HG02884 (cell line): Measurements from ENCODE around the gene ACTR3.

Experiments used
- ATAC-seq: cut with Tn5 transposase; IDR thresholded peaks from one replicate; pipeline ENCODE4 v1.9.1; 2021; ENCODE audit warnings: mild to moderate bottlenecking, moderate library complexity; ENCODE audit not compliant: unreplicated experiment

Gene ACTR3

DNA sequence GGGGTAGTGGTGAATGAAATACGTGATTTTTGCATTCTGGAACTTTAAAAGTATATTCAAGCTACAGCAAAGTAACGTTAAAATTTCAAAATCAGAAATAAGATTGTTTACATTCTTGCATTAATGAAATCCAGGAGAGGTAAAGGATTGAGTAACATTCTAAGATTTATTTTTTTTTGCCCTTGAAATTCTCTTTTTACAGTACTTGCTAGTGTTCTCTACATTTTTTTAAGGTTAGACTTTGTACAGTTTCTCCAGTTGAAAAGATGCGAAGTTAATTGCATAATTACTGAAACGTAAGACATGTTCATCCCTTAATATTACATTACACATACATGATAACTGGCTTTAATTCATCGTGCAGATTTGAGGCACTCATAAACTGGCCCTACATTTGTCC lies 74.5 kb downstream of the ACTR3 start:
- no peak for ATAC-seq

DNA sequence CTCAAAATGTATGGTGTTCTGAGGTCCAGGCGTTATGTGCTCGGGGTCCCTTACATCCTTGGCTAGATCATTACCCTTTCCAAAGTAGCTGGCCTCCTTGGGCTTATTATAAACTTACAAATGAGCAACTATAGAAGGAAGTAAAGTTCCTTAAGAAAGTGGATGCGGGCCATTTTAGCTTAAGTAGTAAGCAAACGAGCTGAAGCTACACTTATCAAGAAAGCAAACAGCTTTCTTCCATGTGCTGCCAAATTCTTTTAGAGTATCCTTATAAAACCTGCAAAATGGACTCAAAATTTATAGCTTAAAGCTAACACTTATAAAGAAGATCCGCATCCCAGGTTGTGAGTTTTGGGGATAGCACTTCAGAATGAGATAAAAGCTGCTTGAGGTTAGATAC lies 75.3 kb downstream of the ACTR3 start:
- ATAC-seq = no peak

DNA sequence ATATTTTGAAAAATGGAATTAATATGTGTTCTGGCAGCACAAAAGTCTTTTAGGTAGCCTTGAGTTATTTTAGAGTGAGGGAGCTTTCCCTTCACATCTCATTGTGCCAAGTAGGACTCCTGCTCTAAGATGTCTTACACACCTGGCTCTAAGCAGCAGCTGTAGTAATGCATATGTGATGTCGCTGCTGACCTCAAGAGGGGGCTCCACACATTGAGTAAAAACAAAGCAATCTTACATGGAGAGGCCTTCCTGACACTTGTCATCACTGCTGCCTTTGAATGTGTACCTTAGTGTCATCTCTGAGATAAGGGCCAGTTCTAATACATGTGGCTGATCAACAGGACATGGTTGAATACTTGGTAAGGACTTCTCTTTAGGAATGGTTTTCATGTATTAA lies 75.8 kb downstream of the ACTR3 start:
- peak; percentile 73 for ATAC-seq

DNA sequence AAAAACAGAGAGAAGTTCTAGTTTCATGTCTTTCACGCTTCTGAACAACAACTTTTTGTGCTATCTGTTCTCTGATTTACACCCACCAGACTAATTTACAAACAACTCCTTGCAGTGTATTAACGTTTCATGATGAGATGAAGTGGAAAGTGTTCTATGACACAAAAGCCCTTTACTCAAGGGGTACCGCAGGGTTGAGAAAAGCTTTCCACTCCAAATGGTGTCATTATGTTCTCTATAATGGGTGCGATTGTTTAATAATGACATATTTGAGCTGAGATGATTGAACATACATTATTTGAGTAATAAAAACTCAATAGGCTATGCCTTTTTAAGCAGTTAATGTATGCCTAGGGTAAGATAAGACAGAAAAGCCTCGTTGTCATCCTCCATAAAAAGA lies 76.3 kb downstream of the ACTR3 start:
- no peak for ATAC-seq

DNA sequence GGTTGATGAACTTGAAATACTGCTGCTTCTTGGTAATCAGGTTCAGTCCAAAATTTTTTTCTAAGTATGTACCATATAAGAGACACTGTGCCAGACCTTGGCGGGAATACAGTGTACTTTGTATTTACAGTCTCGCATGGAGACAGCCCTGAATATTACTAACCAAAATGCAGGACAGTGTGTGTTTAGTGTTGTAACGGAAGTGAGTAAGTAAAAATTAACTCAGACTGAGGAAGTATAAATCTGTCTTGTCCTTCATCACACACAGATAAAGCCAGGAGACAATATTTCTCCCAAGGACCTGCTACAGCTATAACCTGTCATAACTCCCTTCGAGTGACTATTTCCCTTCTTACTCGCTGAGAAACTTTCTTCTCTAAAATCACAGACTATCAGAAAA lies 76.9 kb downstream of the ACTR3 start:
- ATAC-seq = no peak

DNA sequence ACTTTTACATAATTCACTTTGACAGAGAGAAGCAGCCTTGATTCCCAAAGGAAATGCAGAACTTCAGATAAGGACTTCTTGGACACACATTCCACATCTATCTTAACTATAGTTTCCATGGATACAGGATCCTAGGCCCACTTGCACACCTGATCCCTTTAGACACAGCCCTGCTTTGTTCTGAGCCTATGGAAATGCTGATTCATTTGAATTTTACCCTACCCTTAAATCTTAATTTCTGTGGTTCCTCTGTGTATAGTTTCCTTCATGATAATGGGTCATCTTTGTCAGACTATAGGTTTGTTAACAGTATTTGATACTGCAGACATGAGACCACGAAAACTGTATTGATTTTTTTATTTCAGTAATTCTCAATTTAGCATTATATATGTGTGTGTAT lies 77.4 kb downstream of the ACTR3 start:
- no peak for ATAC-seq

DNA sequence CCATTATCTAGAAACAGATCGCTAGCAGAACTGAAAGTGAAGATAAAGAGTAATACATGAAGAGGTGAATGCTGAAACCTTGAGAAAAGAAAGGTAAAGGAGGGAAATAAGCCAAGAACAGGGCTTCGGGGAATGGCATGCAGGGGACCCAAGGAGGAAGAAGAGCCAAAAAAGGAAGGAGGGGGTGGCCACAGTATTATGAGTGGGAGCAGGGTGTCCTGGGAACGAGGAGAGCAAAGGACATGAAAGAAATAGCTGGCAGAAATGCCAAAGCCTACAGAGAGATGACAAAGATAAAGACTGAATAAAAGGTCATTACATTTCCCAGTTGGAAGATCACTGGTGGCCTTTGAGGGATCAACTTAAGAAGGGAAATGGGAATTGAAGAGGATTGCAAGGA lies 82.9 kb downstream of the ACTR3 start:
- no peak for ATAC-seq

DNA sequence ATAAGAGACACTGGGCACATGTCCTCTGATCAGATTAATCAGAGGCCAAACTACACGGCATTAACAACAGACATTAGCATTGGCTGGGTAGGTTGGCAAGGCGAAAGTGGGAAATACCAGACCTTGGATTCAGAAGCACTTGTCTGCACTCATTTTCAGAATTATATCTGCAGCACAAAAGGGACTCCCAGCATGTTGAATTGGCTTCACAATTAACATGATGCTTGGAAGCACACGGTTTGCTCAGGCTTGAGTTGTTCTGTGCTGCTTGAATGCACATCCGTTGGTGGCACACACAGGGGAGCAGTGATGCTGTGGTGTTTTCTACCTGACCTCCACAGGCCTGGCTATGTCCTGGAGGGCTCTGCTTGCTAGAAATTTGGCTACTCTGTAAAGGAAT lies 83.9 kb downstream of the ACTR3 start:
- ATAC-seq = no peak

DNA sequence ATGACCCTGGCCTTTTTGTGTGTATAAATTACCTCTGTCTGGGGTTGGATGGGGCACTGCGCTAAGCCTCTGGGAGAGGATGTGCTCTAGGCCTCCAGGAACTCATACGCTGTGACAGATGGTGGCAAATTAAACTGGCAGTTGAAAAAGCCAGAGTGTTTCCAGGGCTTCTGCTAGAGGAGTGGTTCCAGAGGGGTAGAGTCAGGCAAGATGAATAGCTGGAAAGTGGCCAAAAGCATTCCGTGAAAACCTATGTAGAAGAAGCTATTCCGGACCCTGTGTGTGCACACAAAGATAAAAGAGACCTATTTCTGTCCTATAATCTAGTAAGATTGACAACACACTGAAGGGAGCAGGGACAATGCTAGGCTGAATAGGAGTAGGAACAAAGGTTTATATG lies 84.8 kb downstream of the ACTR3 start:
- ATAC-seq = no peak

DNA sequence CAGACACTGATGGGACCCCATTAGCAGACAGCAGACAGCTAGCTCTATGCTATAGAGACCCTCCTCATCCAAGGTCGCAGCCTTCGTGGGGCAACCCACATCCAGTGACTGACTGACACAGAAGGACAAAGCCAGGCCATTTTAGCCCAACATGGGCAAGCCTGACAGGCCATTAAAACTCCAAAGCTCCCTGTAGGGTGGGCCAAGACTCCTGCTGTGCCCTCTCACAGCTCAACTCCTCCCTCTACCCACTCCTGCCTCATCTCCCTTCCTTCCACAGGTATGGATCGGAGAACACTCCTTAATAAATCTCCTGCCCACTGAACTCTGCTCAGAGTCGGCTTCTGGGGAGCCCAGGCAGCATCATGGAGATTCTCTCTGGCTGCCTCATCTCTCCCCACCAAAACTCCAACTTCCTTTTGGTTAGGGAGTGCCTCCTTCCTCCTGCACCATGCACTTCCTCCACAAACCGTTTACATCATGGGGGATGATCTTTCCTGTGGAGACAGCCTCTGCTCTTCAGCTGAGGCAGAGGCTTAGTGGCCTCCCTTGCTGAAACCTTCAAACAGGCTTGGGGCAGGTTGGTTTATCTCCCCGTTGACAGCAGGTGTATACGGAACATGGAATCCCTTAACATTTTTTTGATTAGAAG lies 86.5 kb downstream of the ACTR3 start:
- ATAC-seq = no peak

DNA sequence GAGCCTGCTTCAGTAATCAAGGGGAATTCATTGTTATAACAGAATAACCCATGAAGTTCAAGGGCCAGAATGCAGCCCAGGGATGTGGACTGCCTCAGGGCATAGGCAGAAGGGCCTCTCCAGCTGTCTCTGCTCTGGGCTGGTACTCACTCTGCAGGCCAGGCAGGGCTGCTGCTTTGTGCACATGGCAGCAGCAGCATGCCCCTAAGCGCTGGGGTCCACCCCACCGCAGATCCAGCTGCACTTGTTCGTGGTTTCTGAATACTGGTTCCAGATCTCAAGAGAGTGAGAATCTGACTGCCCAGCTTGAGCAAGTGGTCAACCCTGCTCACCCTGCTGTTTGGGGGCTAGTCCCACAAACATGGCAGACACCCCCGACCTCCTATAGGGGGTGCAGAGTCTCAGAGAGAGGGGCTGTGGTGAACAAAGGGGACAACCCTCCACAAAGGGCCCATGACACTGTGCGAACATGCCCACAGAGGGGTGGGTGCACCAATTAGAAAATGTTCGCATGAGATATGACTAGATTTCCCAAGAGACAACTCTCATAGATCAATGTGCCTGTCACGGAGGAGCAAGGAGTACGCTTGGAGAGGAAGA lies 87.3 kb downstream of the ACTR3 start:
- no peak for ATAC-seq

DNA sequence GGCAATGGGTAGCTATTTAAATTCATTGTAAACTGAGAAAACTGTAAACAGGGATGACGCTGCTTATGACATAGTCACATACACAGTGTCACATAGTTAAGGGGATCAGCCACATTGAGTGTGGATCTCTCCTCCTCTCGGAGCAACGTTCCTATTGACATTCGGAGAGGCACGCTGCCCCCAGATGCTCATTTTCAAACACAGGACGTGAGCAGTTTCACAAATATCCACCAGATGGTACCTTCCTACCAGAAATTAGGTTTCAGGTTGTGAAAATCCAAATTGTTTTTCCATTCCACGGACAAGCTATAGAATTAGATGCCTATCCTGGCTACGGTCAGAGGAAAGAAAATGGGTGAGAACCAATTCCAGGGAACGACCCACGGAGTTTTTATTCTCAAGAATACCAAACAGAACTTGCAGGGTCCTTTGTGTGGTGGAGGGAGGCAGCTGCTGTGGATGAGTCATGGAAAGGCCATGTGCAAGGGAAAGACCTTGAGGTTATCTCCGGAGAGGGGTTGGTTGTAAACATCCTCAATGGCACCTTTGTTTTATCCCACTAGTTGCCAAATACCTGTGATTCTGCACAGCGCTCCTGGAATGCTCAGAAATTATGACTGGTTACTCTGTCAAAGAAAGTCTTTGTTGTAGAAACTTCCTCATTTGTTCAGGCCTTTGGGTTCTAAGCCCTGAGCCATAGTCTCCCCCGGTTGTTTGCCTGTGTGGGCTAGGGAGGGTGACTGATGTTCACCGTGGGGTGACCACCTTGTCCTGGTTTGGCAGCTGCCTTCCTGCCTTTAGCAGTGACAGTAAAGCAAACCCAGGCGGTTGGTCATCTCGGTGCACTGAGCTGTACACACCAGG lies 88.0 kb downstream of the ACTR3 start:
- ATAC-seq = no peak

DNA sequence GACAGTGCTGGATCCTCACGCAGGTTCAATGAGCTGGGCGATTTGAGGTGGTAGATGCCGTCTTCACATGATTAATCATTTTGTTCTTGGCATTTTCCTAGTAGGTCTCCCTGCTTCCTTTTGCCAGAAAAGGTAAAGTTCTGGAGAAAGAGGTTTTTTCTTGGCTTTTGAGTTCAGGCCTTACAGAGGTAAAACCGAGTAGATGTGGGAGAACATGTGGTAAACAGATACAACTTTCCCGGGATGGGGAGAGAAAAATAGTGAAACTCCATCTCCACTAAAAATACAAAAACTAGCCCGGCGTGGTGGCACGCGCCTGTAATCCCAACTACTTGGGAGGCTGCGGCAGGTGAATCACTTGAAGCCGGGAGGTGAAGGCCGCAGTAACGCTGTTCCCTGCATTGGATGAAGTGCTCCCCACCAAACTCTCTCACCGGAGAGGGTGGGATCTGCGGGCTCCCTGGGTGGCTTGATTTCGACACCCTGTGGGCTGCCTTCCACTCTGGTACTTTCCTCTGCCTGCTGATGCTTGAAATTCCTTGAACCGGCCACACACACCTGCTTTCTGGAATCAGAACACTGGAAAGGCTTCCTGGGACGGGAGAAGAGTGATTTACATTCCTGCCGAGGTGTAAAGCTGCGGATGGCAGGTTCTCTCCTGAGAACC lies 88.8 kb downstream of the ACTR3 start:
- no peak for ATAC-seq

DNA sequence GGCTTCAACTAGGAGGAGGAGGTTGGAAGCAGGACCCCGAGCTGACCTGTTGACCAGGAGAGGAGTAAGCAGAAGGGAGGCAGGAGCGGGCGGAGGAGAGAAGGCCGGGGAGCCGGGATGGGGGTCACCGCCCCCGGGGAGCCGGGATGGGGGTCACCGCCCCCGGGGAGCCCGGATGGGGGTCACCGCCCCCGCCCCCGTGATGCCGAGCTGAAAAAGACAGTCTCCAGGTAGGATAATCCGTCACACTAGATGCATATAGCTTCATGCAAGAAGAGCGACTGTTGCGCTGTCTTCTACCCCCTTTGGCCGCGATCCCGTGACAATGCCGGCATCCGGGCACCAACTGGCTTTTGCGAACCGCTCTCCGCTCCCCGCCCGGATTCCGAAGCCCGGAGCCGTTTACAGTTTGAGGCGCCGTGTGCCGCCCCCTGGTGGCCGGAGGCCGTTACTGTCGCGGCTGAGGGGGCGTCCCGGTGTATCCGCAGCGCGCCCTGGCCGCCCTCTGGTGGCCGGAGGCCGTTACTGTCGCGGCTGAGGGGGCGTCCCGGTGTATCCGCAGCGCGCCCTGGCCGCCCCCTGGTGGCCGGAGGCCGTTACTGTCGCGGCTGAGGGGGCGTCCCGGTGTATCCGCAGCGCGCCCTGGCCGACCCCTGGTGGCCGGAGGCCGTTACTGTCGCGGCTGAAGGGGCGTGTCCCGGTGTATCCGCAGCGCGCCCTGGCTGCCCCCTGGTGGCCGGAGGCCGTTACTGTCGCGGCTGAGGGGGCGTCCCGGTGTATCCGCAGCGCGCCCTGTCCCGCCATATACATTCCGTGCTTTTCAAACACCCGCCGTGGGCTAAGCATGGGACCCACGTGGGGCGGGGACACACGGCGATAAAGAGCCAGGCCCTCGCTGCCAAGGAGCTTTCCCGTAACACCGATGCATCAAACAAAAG lies 89.6 kb downstream of the ACTR3 start:
- no peak for ATAC-seq

DNA sequence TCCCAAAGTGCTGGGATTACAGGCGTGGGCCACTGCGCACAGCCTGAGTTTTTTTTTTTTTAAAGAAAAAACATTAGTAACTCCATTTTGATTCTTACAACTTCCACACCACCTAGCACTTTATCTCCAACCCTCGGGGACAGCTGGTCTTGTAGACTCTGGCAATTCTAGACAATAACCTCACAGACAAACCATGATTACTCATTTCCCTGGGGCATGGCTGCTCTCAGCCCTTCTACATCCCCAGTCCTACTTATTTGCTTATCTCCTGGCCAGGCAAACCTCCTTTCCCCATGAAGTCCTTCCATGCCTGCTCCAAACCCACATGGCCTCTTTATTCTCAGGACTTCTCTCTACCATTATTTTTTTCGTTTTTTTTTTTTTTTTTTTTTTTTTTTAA lies 91.1 kb downstream of the ACTR3 start:
- no peak for ATAC-seq

DNA sequence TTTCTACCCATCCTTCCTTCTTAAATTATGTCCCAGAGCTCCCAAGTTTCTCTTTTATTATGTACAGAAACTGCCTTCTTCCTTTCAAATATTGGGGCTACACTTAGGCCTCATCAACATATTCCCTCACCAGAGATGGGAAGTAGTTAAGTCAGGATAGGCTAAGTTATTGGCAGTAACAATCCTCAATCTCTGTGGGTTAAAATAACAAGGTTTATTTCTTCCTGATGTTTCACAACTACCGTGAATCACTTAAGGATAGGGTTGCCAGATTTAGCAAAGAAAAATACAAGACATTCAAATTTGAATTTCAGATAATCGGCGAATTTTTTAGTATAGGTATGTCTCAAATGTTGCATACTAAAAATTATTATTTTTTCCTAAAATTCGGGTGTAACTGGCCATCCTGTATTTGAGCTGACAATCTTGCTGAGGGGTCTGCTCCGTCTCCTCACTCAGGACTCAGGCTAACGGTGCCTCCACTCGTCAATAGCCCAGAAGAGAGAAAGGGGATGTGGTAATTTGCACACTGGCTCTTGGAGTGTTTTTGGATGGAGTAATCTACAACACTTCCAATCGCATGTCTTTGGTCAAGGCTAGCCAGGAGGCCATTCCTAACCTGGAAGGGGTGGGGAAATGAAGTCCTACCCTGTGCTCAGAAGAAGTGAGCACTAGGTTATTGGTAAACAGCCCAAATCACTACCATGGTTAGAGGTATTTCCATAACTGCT lies 91.7 kb downstream of the ACTR3 start:
- ATAC-seq = no peak

DNA sequence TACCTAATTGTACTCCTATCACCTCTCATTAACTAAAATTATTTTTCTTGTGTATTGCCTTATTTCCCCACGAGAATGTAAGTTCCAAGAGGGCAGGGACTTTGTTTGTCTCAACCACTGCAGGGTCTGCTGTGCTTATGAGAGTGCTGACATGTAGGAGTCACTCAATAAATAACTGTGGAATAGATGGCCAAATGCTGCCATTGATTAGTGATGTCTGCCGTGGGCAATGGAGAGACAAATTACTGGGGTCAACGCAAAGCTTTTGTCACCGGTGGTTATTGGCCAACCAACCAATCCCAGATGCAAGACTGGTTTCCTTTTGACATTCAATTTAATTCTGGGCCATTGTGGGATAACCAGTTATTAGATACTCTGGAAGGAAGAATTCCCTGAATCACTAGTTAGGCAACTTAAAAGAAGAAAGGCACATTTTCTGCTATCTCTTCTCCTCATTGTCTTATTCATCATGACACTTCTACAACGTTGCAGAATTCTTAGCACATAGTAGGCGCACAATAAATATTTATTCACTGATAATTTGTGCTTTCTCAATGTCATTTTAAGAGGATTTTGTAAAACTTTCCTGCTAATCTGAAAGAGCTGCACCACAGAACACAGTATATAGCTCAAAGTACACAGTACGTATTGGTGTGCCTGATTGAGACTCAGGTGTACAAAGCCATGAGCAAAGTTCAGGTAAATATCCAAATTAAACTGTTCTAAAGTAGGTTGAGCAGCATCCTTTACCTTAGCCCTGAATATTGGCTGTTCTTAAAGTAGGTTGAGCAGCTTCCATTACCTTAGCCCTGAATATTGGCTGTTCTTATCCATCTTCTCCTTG lies 95.9 kb downstream of the ACTR3 start:
- no peak for ATAC-seq

DNA sequence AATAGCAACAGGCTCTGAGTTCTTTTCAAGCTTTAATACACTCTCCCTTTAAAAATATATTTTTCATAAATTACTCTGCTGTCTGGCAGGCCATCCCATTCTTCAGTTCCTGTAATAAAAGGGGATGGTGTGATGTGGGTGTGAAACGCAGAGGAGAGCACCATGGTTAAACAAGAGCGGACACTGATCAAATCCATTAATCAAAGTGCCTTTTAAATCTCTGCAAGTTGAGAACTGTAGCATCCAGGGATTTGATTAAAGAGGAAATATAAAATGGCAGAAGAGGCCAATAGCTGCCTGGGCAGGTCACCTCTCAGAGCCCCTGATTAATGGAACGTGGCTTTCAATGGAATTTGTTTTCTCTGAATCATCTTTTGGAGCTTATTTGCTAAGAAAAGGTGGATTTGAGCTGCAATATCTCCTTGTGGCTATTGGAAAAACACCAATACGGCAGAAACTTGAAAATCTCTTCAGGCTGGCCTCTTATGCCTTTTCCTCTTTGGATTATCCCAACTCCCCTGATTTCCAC lies 96.9 kb downstream of the ACTR3 start:
- ATAC-seq = no peak

DNA sequence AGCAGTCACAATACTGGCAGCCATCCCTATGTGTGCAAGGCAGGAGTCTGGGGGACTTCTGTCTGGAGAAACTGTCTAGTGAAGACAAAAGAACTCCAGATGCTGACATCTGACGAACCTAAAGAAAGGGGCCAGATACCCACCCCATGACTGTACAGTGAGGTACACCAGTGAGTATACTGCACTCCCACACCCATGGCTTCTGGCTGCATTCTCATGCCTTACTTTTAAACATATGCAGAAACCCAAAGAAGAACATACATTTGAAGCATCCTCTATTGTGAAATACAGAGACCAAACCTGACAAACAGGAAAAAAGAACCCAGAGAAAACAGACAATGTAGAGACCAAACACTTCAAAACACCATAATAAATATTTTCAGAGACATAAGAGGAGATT lies 102.2 kb downstream of the ACTR3 start:
- ATAC-seq = no peak
